ENCODE results near the gene KIAA0825.

DNA sequence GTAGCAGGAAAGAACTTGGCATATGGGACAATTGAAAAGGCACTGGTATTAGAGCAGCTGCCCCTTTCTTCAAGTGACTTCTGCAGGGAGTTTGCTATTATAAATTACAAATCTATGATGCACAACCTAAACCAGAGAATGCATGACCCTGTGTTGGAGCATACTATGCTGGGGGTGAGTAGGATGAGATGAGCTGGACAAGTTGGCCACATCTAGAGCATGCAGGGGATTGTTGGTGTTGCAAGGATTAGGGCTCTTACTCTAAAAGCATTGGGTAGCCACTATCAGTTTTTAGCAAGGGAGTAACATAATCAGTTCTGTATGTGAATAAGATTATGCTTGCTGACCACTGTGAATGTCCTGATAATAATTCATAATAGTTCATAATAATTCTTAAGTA, 186.7 kb downstream of the KIAA0825 start:
- TF ChIP-seq, protein P1, sequence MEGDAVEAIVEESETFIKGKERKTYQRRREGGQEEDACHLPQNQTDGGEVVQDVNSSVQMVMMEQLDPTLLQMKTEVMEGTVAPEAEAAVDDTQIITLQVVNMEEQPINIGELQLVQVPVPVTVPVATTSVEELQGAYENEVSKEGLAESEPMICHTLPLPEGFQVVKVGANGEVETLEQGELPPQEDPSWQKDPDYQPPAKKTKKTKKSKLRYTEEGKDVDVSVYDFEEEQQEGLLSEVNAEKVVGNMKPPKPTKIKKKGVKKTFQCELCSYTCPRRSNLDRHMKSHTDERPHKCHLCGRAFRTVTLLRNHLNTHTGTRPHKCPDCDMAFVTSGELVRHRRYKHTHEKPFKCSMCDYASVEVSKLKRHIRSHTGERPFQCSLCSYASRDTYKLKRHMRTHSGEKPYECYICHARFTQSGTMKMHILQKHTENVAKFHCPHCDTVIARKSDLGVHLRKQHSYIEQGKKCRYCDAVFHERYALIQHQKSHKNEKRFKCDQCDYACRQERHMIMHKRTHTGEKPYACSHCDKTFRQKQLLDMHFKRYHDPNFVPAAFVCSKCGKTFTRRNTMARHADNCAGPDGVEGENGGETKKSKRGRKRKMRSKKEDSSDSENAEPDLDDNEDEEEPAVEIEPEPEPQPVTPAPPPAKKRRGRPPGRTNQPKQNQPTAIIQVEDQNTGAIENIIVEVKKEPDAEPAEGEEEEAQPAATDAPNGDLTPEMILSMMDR (conservative IDR thresholded peaks at IDR 0.05; ENCODE audit: low read length), result no peak
- TF ChIP-seq EZH2phosphoT487 (IDR thresholded peaks at IDR 0.05; ENCODE audit: borderline replicate concordance, low read depth, low read length), result no peak
